ENCODE results near the gene NOTCH1.

The NOTCH1 gene

DNA sequence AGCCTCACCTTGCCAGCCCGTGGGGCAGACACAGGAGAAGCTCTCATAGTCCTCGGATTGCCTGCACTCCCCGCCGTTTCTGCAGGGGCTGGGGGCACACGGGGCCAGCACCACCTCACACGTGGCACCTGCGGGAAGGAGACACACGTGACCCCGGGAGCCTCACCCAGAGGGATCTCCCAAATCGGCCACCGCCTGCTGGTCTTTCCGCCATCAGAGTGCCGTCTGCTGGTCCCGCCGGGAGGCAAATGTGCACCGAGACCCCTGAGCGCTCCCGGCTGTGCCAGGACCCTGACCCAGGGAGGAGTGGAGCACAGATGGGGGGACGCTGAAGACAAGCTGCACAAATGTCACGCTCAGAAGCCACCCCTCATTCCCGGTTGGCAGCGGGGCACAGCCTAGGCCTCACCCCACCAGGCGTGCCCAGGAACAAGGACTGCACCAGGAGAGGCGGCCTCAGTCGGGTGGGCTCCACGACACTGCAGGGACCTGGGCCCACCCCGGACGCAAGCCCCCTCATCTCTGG, 34.6 kb downstream of the NOTCH1 start:
- Mint-ChIP-seq H3K4me3 (no peak overlapping the region), H3K27me3 (ENCODE audit: low read depth, poor library complexity) (no peaks in the 10 kb centered on the region)

GRCh38 chr9:136510561-136510960, 35.3 kb downstream of the NOTCH1 start:
- DNase-seq: no peak
- no peaks in the 10 kb centered on the region for H3K27me3 Mint-ChIP-seq (ENCODE audit: low read depth, poor library complexity)
- no peaks in the 10 kb centered on the region for H3K9me3 Mint-ChIP-seq
- H3K4me1 Mint-ChIP-seq: no peaks in the 10 kb centered on the region
- no peak overlapping the region for H3K4me3 Mint-ChIP-seq
- H3K27ac Mint-ChIP-seq: no peak overlapping the region
- H3K36me3 Mint-ChIP-seq (ENCODE audit: low read depth): peaks cover 4% of the 10 kb centered on the region
- TF ChIP-seq, protein P1, sequence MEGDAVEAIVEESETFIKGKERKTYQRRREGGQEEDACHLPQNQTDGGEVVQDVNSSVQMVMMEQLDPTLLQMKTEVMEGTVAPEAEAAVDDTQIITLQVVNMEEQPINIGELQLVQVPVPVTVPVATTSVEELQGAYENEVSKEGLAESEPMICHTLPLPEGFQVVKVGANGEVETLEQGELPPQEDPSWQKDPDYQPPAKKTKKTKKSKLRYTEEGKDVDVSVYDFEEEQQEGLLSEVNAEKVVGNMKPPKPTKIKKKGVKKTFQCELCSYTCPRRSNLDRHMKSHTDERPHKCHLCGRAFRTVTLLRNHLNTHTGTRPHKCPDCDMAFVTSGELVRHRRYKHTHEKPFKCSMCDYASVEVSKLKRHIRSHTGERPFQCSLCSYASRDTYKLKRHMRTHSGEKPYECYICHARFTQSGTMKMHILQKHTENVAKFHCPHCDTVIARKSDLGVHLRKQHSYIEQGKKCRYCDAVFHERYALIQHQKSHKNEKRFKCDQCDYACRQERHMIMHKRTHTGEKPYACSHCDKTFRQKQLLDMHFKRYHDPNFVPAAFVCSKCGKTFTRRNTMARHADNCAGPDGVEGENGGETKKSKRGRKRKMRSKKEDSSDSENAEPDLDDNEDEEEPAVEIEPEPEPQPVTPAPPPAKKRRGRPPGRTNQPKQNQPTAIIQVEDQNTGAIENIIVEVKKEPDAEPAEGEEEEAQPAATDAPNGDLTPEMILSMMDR (IDR thresholded peaks at IDR 0.05): no peak

More for the DNA sequence above, 34.6 kb downstream of the NOTCH1 start:
- no peak overlapping the region for H3K27ac Mint-ChIP-seq
- H3K36me3 Mint-ChIP-seq (ENCODE audit: low read depth): peaks cover 4% of the 10 kb centered on the region
- H3K9me3 Mint-ChIP-seq: no peaks in the 10 kb centered on the region
- H3K4me1 Mint-ChIP-seq: no peaks in the 10 kb centered on the region
- no peak for DNase-seq
- TF ChIP-seq, protein P1 (IDR thresholded peaks at IDR 0.05): no peak

DNA sequence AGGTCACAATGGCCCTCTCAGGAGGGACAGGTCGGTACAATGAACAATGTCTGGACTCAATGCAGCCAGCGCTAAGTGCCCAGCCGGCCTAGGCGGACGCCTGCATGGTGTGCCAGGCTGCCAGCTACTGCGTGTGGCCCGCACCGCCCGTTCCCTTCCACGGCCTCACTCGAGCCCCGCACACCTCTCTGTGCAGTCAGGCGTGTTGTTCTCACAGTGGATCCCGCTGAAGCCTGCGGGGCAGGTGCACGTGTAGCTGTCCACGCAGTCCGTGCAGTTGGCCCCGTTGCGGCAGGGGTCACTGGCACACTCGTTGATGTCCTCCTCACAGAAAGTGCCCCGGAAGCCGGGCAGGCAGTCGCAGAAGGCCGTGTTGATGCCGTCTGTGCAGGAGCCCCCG, 36.3 kb downstream of the NOTCH1 start:
- Mint-ChIP-seq H3K27ac (no peak overlapping the region), H3K9me3 (no peaks in the 10 kb centered on the region), H3K4me1 (no peaks in the 10 kb centered on the region), H3K36me3 (ENCODE audit: low read depth) (peaks cover 4% of the 10 kb centered on the region), H3K4me3 (no peak overlapping the region), H3K27me3 (ENCODE audit: low read depth, poor library complexity) (no peaks in the 10 kb centered on the region)
- no peak for DNase-seq
- TF ChIP-seq, protein P1 (IDR thresholded peaks at IDR 0.05): no peak

DNA sequence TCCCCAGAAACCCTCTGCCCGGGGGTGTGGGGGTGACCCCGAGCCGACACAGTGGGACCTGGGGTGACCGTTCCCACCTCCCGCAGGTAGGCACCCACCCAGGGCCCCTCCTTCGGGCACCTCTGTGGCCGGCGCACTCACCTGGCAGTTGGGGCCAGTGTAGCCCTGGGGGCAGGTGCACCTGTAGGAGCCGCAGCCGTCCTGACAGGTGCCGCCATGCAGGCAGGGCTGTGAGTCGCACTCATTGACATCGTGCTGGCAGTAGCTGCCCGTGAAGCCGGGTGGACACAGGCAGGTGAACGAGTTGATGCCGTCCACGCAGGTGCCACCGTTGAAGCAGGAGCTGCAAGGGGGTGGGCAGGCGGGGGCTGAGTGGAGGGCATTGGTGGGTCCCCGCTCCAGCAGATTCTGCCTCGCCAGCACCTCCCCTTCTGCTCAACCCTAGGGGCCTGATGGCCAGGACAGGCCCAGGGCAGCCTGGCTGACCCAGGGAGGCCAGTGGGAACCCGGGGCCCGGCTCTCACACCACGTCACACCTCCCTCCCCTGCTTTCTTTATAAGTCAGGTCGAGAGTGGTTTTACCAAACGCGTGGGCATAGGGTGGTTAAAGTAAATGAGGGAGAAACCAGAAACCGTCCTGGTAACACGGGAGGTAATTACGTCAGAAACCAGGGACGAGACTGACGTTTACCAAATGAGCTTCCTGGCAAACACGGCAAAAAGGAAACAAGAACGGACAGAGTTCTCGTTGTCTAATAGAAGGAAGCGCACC, 36.9 kb downstream of the NOTCH1 start:
- Mint-ChIP-seq H3K9me3 (no peaks in the 10 kb centered on the region), H3K27ac (no peak overlapping the region), H3K27me3 (ENCODE audit: low read depth, poor library complexity) (no peaks in the 10 kb centered on the region), H3K36me3 (ENCODE audit: low read depth) (peaks cover 4% of the 10 kb centered on the region), H3K4me1 (no peaks in the 10 kb centered on the region), H3K4me3 (no peak overlapping the region)
- DNase-seq: no peak
- TF ChIP-seq, protein P1 (IDR thresholded peaks at IDR 0.05): no peak

GRCh38 chr9:136507992-136508375, 37.9 kb downstream of the NOTCH1 start:
- no peaks in the 10 kb centered on the region for H3K36me3 Mint-ChIP-seq (ENCODE audit: low read depth)
- no peaks in the 10 kb centered on the region for H3K9me3 Mint-ChIP-seq
- no peak overlapping the region for H3K4me3 Mint-ChIP-seq

More at GRCh38 chr9:136507992-136508375, 37.9 kb downstream of the NOTCH1 start:
- TF ChIP-seq, protein P1 (IDR thresholded peaks at IDR 0.05): no peak
- no peaks in the 10 kb centered on the region for H3K4me1 Mint-ChIP-seq
- no peak overlapping the region for H3K27ac Mint-ChIP-seq
- no peaks in the 10 kb centered on the region for H3K27me3 Mint-ChIP-seq (ENCODE audit: low read depth, poor library complexity)
- no peak for DNase-seq

All from nephron progenitor cell (in vitro differentiated cells).